Vagina (tissue), 2 donors: ENCODE results near the gene NAA15.

Experiments used
- CTCF ChIP-seq, 3 experiments: fragments of 450-650 bp in 2 of 3; fragments of 200-600 bp in 1 of 3; sonication (generic) in 1 of 3; IDR thresholded peaks; one replicate each; pipeline ENCODE4 v1.5.1; 2017 to 2019; ENCODE audit warnings: antibody characterized with exemption in 3 of 3, mild to moderate bottlenecking in 2 of 3, moderate library complexity in 2 of 3
- POLR2A ChIP-seq, 2 donors: fragments of 450-650 bp; IDR thresholded peaks; one replicate each; pipeline ENCODE4 v1.6.1; 2017; ENCODE audit warnings: antibody characterized with exemption in 2 of 2, mild to moderate bottlenecking in 2 of 2, moderate library complexity in 2 of 2

- no peak for TF ChIP-seq CTCF (IDR thresholded peaks at IDR 0.05)
- TF ChIP-seq POLR2A (IDR thresholded peaks at IDR 0.05), result no peak
Observed at GRCh38 chr4:139337612-139338011, 36.3 kb downstream of the NAA15 start.
